SU-DHL-6 (cell line): Measurements from ENCODE around the gene ITGB1BP1.

Experiments used
- EZH2phosphoT487 ChIP-seq: fragments of 200-600 bp; sonication (generic), shearing (Covaris generic); conservative IDR thresholded peaks from 2 replicates; pipeline ENCODE4 v1.6.1; 2018; ENCODE audit warnings: mild to moderate bottlenecking, antibody characterized with exemption, low read length, moderate library complexity, mixed read lengths
- TF ChIP-seq, protein P1 (sequence below): fragments of 200-600 bp; sonication (generic); IDR thresholded peaks from one replicate; pipeline ENCODE4 v1.5.1; 2017; ENCODE audit warnings: antibody characterized with exemption, mild to moderate bottlenecking, low read length, moderate library complexity; ENCODE audit not compliant: insufficient read depth, poor library complexity, severe bottlenecking

DNA sequence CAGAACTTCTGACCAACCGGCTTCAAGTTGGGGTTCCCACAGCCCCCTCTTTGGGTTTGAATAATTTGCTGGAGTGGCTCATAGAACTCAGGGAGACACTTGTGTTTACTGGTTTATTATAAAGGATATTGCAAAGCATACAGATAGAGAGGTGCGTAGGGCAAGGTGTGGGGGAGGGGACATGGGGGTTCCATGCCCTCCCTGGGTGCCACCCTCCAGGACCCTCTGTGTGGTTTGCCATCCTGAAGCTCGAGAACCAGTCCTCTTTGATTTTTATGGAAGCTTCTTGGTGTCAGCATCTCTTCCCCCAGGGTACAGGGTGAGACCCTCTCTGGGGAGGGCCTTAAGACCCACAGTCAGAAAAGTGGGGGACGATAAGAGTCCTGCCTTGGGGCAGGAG lies 38.8 kb downstream of the ITGB1BP1 start:
- TF ChIP-seq, protein P1, sequence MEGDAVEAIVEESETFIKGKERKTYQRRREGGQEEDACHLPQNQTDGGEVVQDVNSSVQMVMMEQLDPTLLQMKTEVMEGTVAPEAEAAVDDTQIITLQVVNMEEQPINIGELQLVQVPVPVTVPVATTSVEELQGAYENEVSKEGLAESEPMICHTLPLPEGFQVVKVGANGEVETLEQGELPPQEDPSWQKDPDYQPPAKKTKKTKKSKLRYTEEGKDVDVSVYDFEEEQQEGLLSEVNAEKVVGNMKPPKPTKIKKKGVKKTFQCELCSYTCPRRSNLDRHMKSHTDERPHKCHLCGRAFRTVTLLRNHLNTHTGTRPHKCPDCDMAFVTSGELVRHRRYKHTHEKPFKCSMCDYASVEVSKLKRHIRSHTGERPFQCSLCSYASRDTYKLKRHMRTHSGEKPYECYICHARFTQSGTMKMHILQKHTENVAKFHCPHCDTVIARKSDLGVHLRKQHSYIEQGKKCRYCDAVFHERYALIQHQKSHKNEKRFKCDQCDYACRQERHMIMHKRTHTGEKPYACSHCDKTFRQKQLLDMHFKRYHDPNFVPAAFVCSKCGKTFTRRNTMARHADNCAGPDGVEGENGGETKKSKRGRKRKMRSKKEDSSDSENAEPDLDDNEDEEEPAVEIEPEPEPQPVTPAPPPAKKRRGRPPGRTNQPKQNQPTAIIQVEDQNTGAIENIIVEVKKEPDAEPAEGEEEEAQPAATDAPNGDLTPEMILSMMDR = no peak
- TF ChIP-seq EZH2phosphoT487 = no peak
